Testis (tissue), 3 donors: Measurements from ENCODE around the gene SIGLEC5. TPM values are rescaled to one million over a fixed set of nuclear protein-coding genes. Genes with fewer than 3 reads are reported as not detected.

ENCODE experiments used
- DNase-seq: peaks from one replicate; pipeline ENCODE4 v3.0.0-alpha.2; 2019
- H3K27ac ChIP-seq, 2 donors: fragments of 200-600 bp; sonication (generic); one replicate each; pipeline ENCODE4 v1.5.1; 2019
- H3K27me3 ChIP-seq: fragments of 200-600 bp; sonication (generic); one replicate; pipeline ENCODE4 v1.5.1; 2019
- H3K36me3 ChIP-seq: fragments of 200-600 bp; sonication (generic); one replicate; pipeline ENCODE4 v1.5.1; 2017; ENCODE audit warnings: low read depth; ENCODE audit errors: missing control alignments
- H3K4me1 ChIP-seq: fragments of 200-600 bp; sonication (generic); one replicate; pipeline ENCODE4 v1.5.1; 2019
- H3K4me3 ChIP-seq, 2 donors: fragments of 200-600 bp; sonication (generic); one replicate each; pipeline ENCODE4 v1.5.1; 2017 to 2019
- H3K9me3 ChIP-seq: fragments of 200-600 bp; sonication (generic); one replicate; pipeline ENCODE4 v1.5.1; 2017
- CTCF ChIP-seq, 3 experiments: fragments of 450-650 bp in 2 of 3; fragments of 200-600 bp in 1 of 3; sonication (generic) in 1 of 3; IDR thresholded peaks; one replicate each; pipeline ENCODE4 v1.5.1; 2016 to 2019; ENCODE audit warnings: antibody characterized with exemption in 3 of 3, mild to moderate bottlenecking in 2 of 3, moderate library complexity in 1 of 3
- POLR2A ChIP-seq: fragments of 450-650 bp; IDR thresholded peaks from one replicate; pipeline ENCODE4 v1.6.1; 2017; ENCODE audit warnings: antibody characterized with exemption, mild to moderate bottlenecking, moderate library complexity
- WGBS, 2 donors: methylation state at CpG; one replicate each; pipeline ENCODE4 v1.1.5; 2018; 5-methylcytosine and 5-hydroxymethylcytosine counted together
- intact Hi-C: fragments of 100-400 bp; cut with DNase I; formaldehyde crosslinking; loops from one replicate; pipeline ENCODE4 v1.15.1; 2023; ENCODE audit warnings: low total_unique reads
- polyA plus RNA-seq: library from polyadenylated mRNA; stranded (reverse); fragments of 350-450 nt; fragmentation: Illumina TruSeq; extraction: RNeasy Lipid Tissue Mini Kit (QIAGEN cat#74804); gene quantifications from one replicate; pipeline ENCODE4 v1.2.3, GENCODE V29; 2014; ENCODE audit warnings: low read depth, low replicate concordance; ENCODE audit not compliant: insufficient read depth
- total RNA-seq, 2 donors: library from RNA; depleted of rRNA; stranded (reverse); fragments of >200 nt; gene quantifications; one replicate each; pipeline ENCODE4 v1.2.3, GENCODE V29; 2016

The SIGLEC5 gene
- total and polyA plus RNA-seq, 3 donors from 2014 or later, result not detected

GRCh38 chr19:51592521-51592920, 37.7 kb downstream of the SIGLEC5 start:
- H3K4me3 ChIP-seq, result no peak overlapping the region
- H3K27me3 ChIP-seq, result no peaks in the 10 kb centered on the region
- TF ChIP-seq POLR2A, result no peak
- TF ChIP-seq CTCF (IDR thresholded peaks at IDR 0.05), result no peak
- peaks cover 10% of the 10 kb centered on the region for H3K4me1 ChIP-seq
- H3K36me3 ChIP-seq, result no peaks in the 10 kb centered on the region
- DNase-seq, result no peak
- WGBS, 2 donors, result 27 to 52% methylated on average over 1 of the region's 1 CpG
- H3K27ac ChIP-seq, result no peak overlapping the region
- no peaks in the 10 kb centered on the region for H3K9me3 ChIP-seq
- intact Hi-C loops, result no loop called here

DNA sequence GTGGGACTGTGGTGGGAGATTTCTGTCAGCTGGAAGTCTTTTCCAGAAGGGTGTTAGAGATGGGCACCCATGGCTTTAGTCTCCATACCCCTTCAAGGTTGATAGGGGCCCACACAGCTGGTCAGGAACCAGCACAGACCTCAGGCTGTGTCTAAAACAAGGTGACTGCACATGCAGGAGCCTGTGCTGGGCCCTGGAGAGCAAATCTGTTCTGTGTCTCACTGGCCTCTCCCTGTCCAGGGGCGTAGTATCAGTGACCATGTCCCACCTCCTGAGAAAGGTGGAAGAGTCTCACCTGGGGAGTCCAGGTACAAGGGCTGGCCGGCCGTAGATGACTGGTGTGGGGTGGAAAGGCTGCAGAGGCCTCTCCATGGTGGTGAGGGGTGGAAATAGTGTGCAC, 39.8 kb downstream of the SIGLEC5 start:
- Histone ChIP-seq H3K27me3 (no peaks in the 10 kb centered on the region), H3K36me3 (no peaks in the 10 kb centered on the region), H3K4me3 (no peak overlapping the region), H3K9me3 (no peaks in the 10 kb centered on the region), H3K27ac (no peak overlapping the region), H3K4me1 (peaks cover 10% of the 10 kb centered on the region)
- intact Hi-C loops, result no loop called here
- TF ChIP-seq POLR2A (no peak), CTCF (IDR thresholded peaks at IDR 0.05) (no peak)
- WGBS, 2 donors, result 94% methylated on average over 3 of the region's 3 CpGs; no CpG with 5 or more reads in 1 of the 2 donors
- DNase-seq, result no peak

DNA sequence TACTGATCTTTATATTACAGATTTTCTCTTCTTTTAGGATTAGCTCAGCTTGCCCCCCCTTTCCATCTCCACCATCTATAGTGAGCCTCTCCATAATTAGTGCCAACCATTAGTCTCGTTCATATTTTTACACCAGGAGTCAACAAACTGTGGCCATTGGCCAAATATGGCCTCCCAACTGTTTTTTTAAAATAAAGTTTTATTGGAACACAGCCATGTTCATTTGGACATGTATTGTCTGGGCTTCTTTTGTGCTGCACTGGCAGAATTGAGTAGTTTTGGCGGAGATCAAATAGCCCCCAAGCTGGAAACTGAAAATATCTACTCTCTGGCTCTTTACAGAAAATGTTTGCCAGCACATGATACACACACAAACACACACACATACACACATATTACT, 40.7 kb downstream of the SIGLEC5 start:
- H3K4me1 ChIP-seq, result peaks cover 10% of the 10 kb centered on the region

DNA sequence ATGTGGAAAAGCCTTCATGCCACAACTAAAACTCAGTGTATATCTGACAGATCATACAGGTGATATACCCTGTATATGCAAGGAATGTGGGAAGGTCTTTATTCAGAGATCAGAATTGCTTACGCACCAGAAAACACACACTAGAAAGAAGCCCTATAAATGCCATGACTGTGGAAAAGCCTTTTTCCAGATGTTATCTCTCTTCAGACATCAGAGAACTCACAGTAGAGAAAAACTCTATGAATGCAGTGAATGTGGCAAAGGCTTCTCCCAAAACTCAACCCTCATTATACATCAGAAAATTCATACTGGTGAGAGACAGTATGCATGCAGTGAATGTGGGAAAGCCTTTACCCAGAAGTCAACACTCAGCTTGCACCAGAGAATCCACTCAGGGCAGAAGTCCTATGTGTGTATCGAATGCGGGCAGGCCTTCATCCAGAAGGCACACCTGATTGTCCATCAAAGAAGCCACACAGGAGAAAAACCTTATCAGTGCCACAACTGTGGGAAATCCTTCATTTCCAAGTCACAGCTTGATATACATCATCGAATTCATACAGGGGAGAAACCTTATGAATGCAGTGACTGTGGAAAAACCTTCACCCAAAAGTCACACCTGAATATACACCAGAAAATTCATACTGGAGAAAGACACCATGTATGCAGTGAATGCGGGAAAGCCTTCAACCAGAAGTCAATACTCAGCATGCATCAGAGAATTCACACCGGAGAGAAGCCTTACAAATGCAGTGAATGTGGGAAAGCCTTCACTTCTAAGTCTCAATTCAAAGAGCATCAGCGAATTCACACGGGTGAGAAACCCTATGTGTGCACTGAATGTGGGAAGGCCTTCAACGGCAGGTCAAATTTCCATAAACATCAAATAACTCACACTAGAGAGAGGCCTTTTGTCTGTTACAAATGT, 42.7 kb downstream of the SIGLEC5 start:
- Histone ChIP-seq H3K4me3 (no peak overlapping the region), H3K4me1 (no peaks in the 10 kb centered on the region), H3K36me3 (no peaks in the 10 kb centered on the region), H3K27me3 (no peaks in the 10 kb centered on the region), H3K27ac (no peak overlapping the region), H3K9me3 (no peaks in the 10 kb centered on the region)
- 93 to 97% methylated on average over 9 of the region's 9 CpGs for WGBS, 2 donors
- TF ChIP-seq CTCF (IDR thresholded peaks at IDR 0.05) (no peak), POLR2A (no peak)
- no peak for DNase-seq
- intact Hi-C loops, result no loop called here

More for the DNA sequence above, 40.7 kb downstream of the SIGLEC5 start:
- H3K4me3 ChIP-seq, result no peak overlapping the region
- no peak for TF ChIP-seq CTCF (IDR thresholded peaks at IDR 0.05)
- TF ChIP-seq POLR2A, result no peak
- H3K27me3 ChIP-seq, result no peaks in the 10 kb centered on the region
- WGBS, 2 donors, result 96 to 97% methylated on average over 2 of the region's 2 CpGs
- intact Hi-C loops, result no loop called here
- no peaks in the 10 kb centered on the region for H3K9me3 ChIP-seq
- no peak for DNase-seq
- H3K36me3 ChIP-seq, result no peaks in the 10 kb centered on the region
- no peak overlapping the region for H3K27ac ChIP-seq

GRCh38 chr19:51586799-51587198, 43.4 kb downstream of the SIGLEC5 start:
- Histone ChIP-seq H3K36me3 (no peaks in the 10 kb centered on the region), H3K27ac (no peak overlapping the region)

More at GRCh38 chr19:51586799-51587198, 43.4 kb downstream of the SIGLEC5 start:
- Histone ChIP-seq H3K4me1 (no peaks in the 10 kb centered on the region), H3K27me3 (no peaks in the 10 kb centered on the region), H3K4me3 (no peak overlapping the region), H3K9me3 (no peaks in the 10 kb centered on the region)
- TF ChIP-seq POLR2A, result no peak
- no peak for TF ChIP-seq CTCF (IDR thresholded peaks at IDR 0.05)
- intact Hi-C loops, result no loop called here
- WGBS, 2 donors, result 97 to 98% methylated on average over 4 of the region's 4 CpGs
- DNase-seq, result no peak
